ENCODE data around the gene VPS26C.

VPS26C gene

DNA sequence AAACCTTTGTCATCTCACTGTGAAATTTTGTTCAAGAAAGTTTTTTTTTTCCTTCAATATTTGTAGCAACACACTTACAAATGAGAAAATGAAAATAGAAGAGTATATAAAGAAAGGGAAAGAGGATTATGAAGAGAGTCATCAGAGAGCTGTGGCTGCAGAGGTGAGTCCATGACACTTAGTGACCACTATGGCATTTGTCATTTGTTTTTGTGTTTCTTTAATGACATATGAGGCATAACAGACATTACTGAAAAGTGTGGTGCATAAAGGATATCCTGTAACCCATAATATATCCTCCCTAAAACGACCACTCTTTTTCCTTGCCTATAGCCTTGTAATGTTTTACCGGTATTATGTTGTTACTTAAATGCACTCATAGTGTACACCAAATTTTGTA is 80.2 kb downstream of the VPS26C start:
- no peak for DNase-seq
- intact Hi-C loops (cut with DNase I): no loop called here

DNA sequence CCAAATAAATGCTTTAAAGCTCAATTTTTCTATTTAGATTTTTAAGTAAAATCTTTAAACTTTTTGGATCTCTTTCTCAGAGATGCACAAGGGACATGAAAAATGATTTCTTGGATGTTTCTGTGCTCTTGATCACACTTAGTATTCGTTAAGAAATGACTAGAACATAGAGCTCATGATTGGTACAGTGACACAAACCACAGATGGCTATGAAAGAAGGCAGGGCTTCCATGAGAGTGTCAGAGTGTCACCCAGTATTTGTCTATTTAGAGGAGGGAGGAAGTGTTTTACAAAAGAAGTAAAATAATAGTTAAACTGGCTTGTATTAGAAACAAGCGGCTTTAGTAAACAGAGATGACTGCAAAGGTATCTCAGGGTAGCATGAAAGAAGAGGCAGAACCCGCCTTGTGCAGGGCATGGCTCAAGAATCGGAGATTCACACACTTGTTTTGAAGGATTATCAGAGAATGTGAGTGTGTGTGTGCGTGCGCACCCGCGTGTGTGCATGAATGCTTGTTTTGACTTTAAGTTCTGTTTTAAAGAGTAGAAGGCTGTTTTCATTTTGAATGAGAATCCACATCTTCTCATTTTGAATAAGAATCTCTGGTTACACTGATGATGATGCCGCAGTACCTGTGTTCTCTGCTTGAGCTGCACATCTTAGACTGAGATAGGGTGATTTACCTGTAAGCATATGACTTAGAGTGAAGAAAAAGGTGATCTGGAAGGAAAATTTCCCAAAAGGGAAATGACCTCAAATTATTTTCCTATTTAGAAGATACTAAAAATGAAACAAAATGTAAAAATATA is 82.1 kb downstream of the VPS26C start:
- intact Hi-C loops (cut with DNase I): no loop called here

DNA sequence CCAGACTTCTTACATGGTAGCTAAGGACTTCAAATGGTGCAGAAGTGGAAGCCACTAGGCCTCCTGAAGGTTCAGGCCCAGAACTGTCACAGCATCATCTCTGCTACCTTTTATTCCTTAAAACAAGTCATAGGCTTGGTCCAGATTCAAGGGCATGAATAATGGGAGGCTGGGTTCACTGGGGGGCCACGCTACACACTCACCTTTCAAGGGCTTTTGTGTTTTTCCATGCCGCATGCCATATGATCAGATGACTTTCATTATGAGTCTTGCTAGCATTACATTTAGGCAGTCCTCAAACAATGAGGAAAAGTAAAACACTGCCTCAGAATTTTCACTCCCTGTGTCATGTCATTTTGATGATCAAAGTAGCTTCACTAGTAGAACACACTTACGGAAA is 83.4 kb downstream of the VPS26C start:
- no peak for DNase-seq
- intact Hi-C loops (cut with DNase I): no loop called here

More for the DNA sequence above, 82.1 kb downstream of the VPS26C start:
- no peak for DNase-seq

DNA sequence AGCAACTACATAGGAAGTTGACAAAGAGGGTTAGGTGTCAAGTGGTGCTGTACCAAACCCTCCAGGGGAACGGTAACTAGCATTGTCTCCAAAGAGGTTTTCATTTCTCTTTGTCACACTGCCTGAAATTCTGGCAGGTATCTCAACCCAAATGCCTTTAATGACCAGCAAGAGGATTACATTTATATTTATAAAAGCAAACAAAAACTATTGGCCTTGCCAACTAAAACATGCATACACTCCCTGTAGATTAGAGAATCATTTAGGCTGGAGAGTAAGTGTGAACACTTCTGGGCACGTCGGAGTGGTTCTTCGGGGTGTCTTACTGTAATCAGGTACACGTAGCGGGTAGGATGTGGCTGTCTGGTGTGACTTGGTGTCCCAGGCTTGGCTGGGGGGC is 84.9 kb downstream of the VPS26C start:
- DNase-seq: no peak
- intact Hi-C loops (cut with DNase I): no loop called here

DNA sequence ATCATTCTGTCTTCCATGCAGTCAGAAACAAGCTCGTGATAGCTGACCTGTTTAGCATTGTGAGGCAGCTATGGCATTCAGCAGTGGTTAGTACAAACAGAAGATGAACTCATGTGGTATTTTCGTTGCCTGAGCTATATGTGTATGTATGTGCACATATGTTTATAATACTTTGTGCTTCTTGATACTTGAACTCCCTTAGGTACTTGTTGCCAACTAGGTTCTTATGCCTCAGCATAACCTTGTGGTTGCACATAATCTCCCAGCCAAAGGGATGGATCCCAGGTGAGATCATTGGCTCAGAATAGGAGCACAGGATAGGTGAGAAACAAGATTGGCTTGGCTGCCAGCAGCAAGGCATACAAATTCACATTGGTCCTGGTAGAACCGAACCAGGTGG is 86.1 kb downstream of the VPS26C start:
- no peak for DNase-seq
- intact Hi-C loops (cut with DNase I): no loop called here

DNA sequence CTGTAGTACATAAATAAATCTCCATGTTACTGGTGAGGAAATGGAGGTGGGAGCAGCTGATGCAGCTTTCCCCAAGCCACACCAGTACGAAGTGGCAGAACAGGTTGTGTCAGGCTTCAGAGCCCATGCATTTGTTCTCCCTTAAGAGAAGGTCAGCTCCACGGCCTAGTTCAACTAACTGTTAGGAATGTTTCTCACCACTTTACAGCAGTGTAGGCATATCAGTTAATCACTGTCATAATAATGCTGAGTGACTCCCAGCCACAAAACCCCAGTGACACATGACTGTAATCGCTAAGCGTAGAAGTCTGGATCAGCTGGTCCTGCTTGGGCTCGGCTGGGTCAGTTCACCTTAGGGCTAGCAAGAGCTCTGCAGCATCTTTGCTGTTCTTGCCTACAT is 90.4 kb downstream of the VPS26C start:
- intact Hi-C loops (cut with DNase I): no loop called here
- peak in 1 of 42 donors; percentile 43 for DNase-seq
